Nephron (organoid): ENCODE results near the gene PZP.
"Not testable (repeated sequence)": the region's sequence is repeated elsewhere in the genome, so short reads cannot be mapped to it uniquely, and the experiment has no call there.

Source experiments
- H3K27ac Mint-ChIP-seq, 3 experiments: 2 replicates each; pipeline ENCODE4 v1.8.0; 2020; ENCODE audit warnings: mixed read lengths in 3 of 3, mild to moderate bottlenecking in 2 of 3, moderate library complexity in 1 of 3
- H3K27me3 Mint-ChIP-seq: 2 replicates; pipeline ENCODE4 v1.8.0; 2021; ENCODE audit warnings: low read depth, mild to moderate bottlenecking, moderate library complexity, mixed read lengths
- H3K36me3 Mint-ChIP-seq: 2 replicates; pipeline ENCODE4 v1.8.0; 2020; ENCODE audit warnings: low read depth, mixed read lengths
- H3K4me1 Mint-ChIP-seq: 2 replicates; pipeline ENCODE4 v1.8.0; 2020; ENCODE audit warnings: mixed read lengths
- H3K4me3 Mint-ChIP-seq, 3 experiments: 2 replicates each; pipeline ENCODE4 v1.8.0; 2020; ENCODE audit warnings: mild to moderate bottlenecking in 3 of 3, mixed read lengths in 3 of 3, moderate library complexity in 2 of 3
- H3K9me3 Mint-ChIP-seq: 2 replicates; pipeline ENCODE4 v1.8.0; 2020; ENCODE audit warnings: mixed read lengths
- CTCF ChIP-seq, 3 experiments: fragments of 200-600 bp; sonication (generic); IDR thresholded peaks; one replicate each; pipeline ENCODE4 v1.5.0; 2021; ENCODE audit warnings: antibody characterized with exemption in 3 of 3; ENCODE audit not compliant: unreplicated experiment in 3 of 3

PZP gene

GRCh38 chr12:9147461-9147860 is 60.7 kb downstream of the PZP start:
- no peaks in the 10 kb centered on the region for H3K27me3 Mint-ChIP-seq
- H3K4me3 Mint-ChIP-seq: no peak overlapping the region
- peaks cover 4% of the 10 kb centered on the region for H3K36me3 Mint-ChIP-seq
- no peak for TF ChIP-seq CTCF (IDR thresholded peaks at IDR 0.05; ENCODE audit: unreplicated experiment in 3 of 3)
- no peak overlapping the region for H3K27ac Mint-ChIP-seq
- H3K9me3 Mint-ChIP-seq: peaks cover 38% of the 10 kb centered on the region
- no peaks in the 10 kb centered on the region for H3K4me1 Mint-ChIP-seq

- Mint-ChIP-seq H3K27me3 (no peaks in the 10 kb centered on the region), H3K36me3 (peaks cover 6% of the 10 kb centered on the region), H3K4me3 (no peak overlapping the region), H3K4me1 (no peaks in the 10 kb centered on the region), H3K27ac (no peak overlapping the region), H3K9me3 (peaks cover 46% of the 10 kb centered on the region)
- TF ChIP-seq CTCF (IDR thresholded peaks at IDR 0.05; ENCODE audit: unreplicated experiment in 3 of 3): no peak
These were observed 63.5 kb downstream of the PZP start for GRCh38 chr12:9144730-9145106.

- TF ChIP-seq CTCF (IDR thresholded peaks at IDR 0.05; ENCODE audit: unreplicated experiment in 3 of 3): no peak
- H3K4me3 Mint-ChIP-seq: no peak overlapping the region
- H3K36me3 Mint-ChIP-seq: peaks cover 8% of the 10 kb centered on the region
These were observed 64.1 kb downstream of the PZP start for GRCh38 chr12:9143929-9144729.

GRCh38 chr12:9143137-9143536 is 65.1 kb downstream of the PZP start:
- Mint-ChIP-seq H3K27me3 (no peaks in the 10 kb centered on the region), H3K27ac (no peak overlapping the region), H3K36me3 (peaks cover 8% of the 10 kb centered on the region), H3K4me3 (no peak overlapping the region), H3K9me3 (peaks cover 53% of the 10 kb centered on the region), H3K4me1 (no peaks in the 10 kb centered on the region)
- no peak for TF ChIP-seq CTCF (IDR thresholded peaks at IDR 0.05; ENCODE audit: unreplicated experiment in 3 of 3)

More at GRCh38 chr12:9143929-9144729, 64.1 kb downstream of the PZP start:
- Mint-ChIP-seq H3K27ac (no peak overlapping the region), H3K4me1 (no peaks in the 10 kb centered on the region), H3K9me3 (peaks cover 52% of the 10 kb centered on the region), H3K27me3 (no peaks in the 10 kb centered on the region)

GRCh38 chr12:9139588-9140290 is 68.5 kb downstream of the PZP start:
- H3K4me3 Mint-ChIP-seq, H3K36me3 Mint-ChIP-seq, H3K4me1 Mint-ChIP-seq, H3K27ac Mint-ChIP-seq, H3K27me3 Mint-ChIP-seq: not testable (repeated sequence)
- H3K9me3 Mint-ChIP-seq: peaks cover 42% of the 10 kb centered on the region

GRCh38 chr12:9135903-9136310 is 72.3 kb downstream of the PZP start:
- Mint-ChIP-seq H3K27me3 (no peaks in the 10 kb centered on the region), H3K9me3 (peaks cover 18% of the 10 kb centered on the region), H3K27ac (no peak overlapping the region), H3K36me3 (peaks cover 4% of the 10 kb centered on the region), H3K4me1 (peaks cover 21% of the 10 kb centered on the region), H3K4me3 (no peak overlapping the region)
- no peak for TF ChIP-seq CTCF (IDR thresholded peaks at IDR 0.05; ENCODE audit: unreplicated experiment in 3 of 3)
